GM12872 (cell line): ENCODE data around the gene SFT2D3.

Source experiments
- CTCF ChIP-seq: IDR thresholded peaks from 3 replicates; pipeline ENCODE4 v1.5.1; 2011; ENCODE audit warnings: low read depth, mild to moderate bottlenecking, low read length, moderate library complexity; ENCODE audit not compliant: insufficient read depth

The SFT2D3 gene

GRCh38 chr2:127679680-127680361 lies 21.5 kb upstream of the SFT2D3 start:
- no peak for TF ChIP-seq CTCF

- TF ChIP-seq CTCF, result no peak
These were observed 20.5 kb upstream of the SFT2D3 start for GRCh38 chr2:127680706-127681287.

- no peak for TF ChIP-seq CTCF
These were observed 20.0 kb upstream of the SFT2D3 start for GRCh38 chr2:127681288-127681804.

- no peak for TF ChIP-seq CTCF
These were observed 19.1 kb upstream of the SFT2D3 start for GRCh38 chr2:127681976-127682857.

GRCh38 chr2:127683056-127683455 lies 18.2 kb upstream of the SFT2D3 start:
- TF ChIP-seq CTCF, result no peak

GRCh38 chr2:127683757-127684156 lies 17.5 kb upstream of the SFT2D3 start:
- no peak for TF ChIP-seq CTCF
